Colonic mucosa (tissue), 4 donors: Measurements from ENCODE around the gene IRF2. TPM values are rescaled to one million over a fixed set of nuclear protein-coding genes. Genes with fewer than 3 reads are reported as not detected.

ENCODE experiments used
- DNase-seq: peaks from one replicate; pipeline ENCODE4 v3.0.0-alpha.2; 2020
- H3K27ac ChIP-seq: fragments of 200-600 bp; one replicate; pipeline ENCODE4 v1.8.0; 2021
- H3K27me3 ChIP-seq: fragments of 200-600 bp; one replicate; pipeline ENCODE4 v1.8.0; 2021
- H3K36me3 ChIP-seq: fragments of 200-600 bp; one replicate; pipeline ENCODE4 v1.8.0; 2021
- H3K4me1 ChIP-seq: fragments of 200-600 bp; one replicate; pipeline ENCODE4 v1.8.0; 2021; ENCODE audit warnings: mild to moderate bottlenecking
- H3K4me3 ChIP-seq: fragments of 200-600 bp; one replicate; pipeline ENCODE4 v1.8.0; 2021
- H3K9ac ChIP-seq, 2 donors: one replicate each; pipeline ENCODE4 v1.7.0; 2013; ENCODE audit warnings: control low read depth in 2 of 2, low read depth in 2 of 2, low read length in 2 of 2
- H3K9me3 ChIP-seq: fragments of 200-600 bp; one replicate; pipeline ENCODE4 v1.8.0; 2021
- CTCF ChIP-seq: fragments of 200-600 bp; IDR thresholded peaks from one replicate; pipeline ENCODE4 v1.8.0; 2022; ENCODE audit warnings: antibody characterized with exemption, mild to moderate bottlenecking
- intact Hi-C: fragments of 100-400 bp; cut with DNase I; formaldehyde crosslinking; loops from one replicate; pipeline ENCODE4 v1.14.1; 2022
- total RNA-seq, 2 donors: library from RNA; stranded (reverse); fragmentation: NEBNext Ultra II Directional in 1 of 2; extraction: Animal tissue kit (Norgen Biotek cat#: 25700) in 1 of 2; gene quantifications; one replicate each; pipeline ENCODE4 v1.2.1, GENCODE V29; 2021
- donor health status: healthy.
- donor health status: DM: no; HTN: no; CAD: no.
- donor health status: DM: no; HTN: no; CAD: no.

IRF2 gene
- total RNA-seq, 2 donors from 2014 or later: 36.2 to 61.9 TPM

GRCh38 chr4:184404047-184404446 lies 70.3 kb downstream of the IRF2 start:
- Histone ChIP-seq H3K4me1 (peaks cover 7% of the 10 kb centered on the region), H3K9ac (no peak overlapping the region), H3K4me3 (no peak overlapping the region), H3K27me3 (no peaks in the 10 kb centered on the region), H3K27ac (no peak overlapping the region), H3K36me3 (peaks cover 7% of the 10 kb centered on the region), H3K9me3 (no peaks in the 10 kb centered on the region)
- TF ChIP-seq CTCF: no peak
- intact Hi-C loops: no loop called here
- DNase-seq: no peak

DNA sequence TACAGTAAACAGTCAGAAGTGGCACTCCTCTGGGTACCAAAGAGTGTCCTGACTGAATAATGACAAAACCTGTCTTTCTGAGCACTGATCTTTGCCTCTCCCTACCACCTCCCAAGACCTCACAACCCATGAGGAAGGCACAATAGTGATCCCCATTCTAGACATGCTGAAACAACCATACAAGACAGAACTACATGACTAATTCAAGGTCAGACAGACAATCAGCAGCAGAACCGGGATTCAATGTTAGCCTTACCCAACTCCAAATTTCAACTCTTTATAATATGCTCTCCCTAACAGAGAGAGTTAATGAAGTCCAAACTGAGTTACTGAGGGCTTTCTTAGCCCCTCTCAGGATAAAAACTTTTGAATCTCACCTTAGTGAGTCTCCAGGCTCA lies 71.0 kb downstream of the IRF2 start:
- H3K4me1 ChIP-seq: peaks cover 7% of the 10 kb centered on the region
- intact Hi-C loops: no loop called here
- no peak for DNase-seq
- no peak overlapping the region for H3K9ac ChIP-seq
- H3K27ac ChIP-seq: no peak overlapping the region
- no peak overlapping the region for H3K4me3 ChIP-seq
- peaks cover 7% of the 10 kb centered on the region for H3K36me3 ChIP-seq
- no peak for TF ChIP-seq CTCF
- no peaks in the 10 kb centered on the region for H3K27me3 ChIP-seq
- no peaks in the 10 kb centered on the region for H3K9me3 ChIP-seq

- no peak overlapping the region for H3K4me3 ChIP-seq
- DNase-seq: no peak
- H3K4me1 ChIP-seq: peaks cover 6% of the 10 kb centered on the region
- intact Hi-C loops: no loop called here
- H3K27ac ChIP-seq: no peak overlapping the region
- H3K27me3 ChIP-seq: no peaks in the 10 kb centered on the region
- no peak overlapping the region for H3K9ac ChIP-seq
- peaks cover 10% of the 10 kb centered on the region for H3K36me3 ChIP-seq
- H3K9me3 ChIP-seq: no peaks in the 10 kb centered on the region
- no peak for TF ChIP-seq CTCF
Observed at GRCh38 chr4:184402740-184403383, 71.5 kb downstream of the IRF2 start.

- Histone ChIP-seq H3K27ac (no peak overlapping the region), H3K4me3 (no peak overlapping the region), H3K4me1 (peaks cover 2% of the 10 kb centered on the region), H3K9ac (no peak overlapping the region), H3K36me3 (peaks cover 9% of the 10 kb centered on the region), H3K9me3 (no peaks in the 10 kb centered on the region), H3K27me3 (no peaks in the 10 kb centered on the region)
- no peak for TF ChIP-seq CTCF
- intact Hi-C loops: no loop called here
- no peak for DNase-seq
Observed at GRCh38 chr4:184402239-184402638, 72.1 kb downstream of the IRF2 start.

- no peak overlapping the region for H3K4me3 ChIP-seq
- intact Hi-C loops: no loop called here
- no peaks in the 10 kb centered on the region for H3K4me1 ChIP-seq
- no peak for TF ChIP-seq CTCF
- no peak overlapping the region for H3K27ac ChIP-seq
- no peak for DNase-seq
- peaks cover 9% of the 10 kb centered on the region for H3K36me3 ChIP-seq
- no peak overlapping the region for H3K9ac ChIP-seq
- no peaks in the 10 kb centered on the region for H3K9me3 ChIP-seq
- H3K27me3 ChIP-seq: no peaks in the 10 kb centered on the region
Observed at GRCh38 chr4:184401397-184402171, 72.8 kb downstream of the IRF2 start.
